Caco-2 (cell line): ENCODE measurements around the gene WWOX. TPM values are rescaled to one million over a fixed set of nuclear protein-coding genes. Genes with fewer than 3 reads are reported as not detected.
A peak's percentile ranks its signal among the peaks of the same experiment; 100 is the strongest.

Source experiments
- BruUV-seq: library from RNA; stranded (reverse); fragments of 400-500 nt; replicated peaks from 2 replicates; lab custom pipeline; 2021; lab: Mats Ljungman, UMichigan
- CTCF ChIA-PET: fragments of 300-600 bp; sonication (Branson Sonifier 250); formaldehyde crosslinking; loops from one replicate; lab custom pipeline; 2022; ENCODE audit warnings: antibody characterized with exemption; lab: Charles Lee
- POLR2A ChIA-PET: fragments of 300-600 bp; sonication (Branson Sonifier 250); formaldehyde crosslinking; loops from one replicate; lab custom pipeline; 2022; ENCODE audit warnings: antibody characterized with exemption; lab: Charles Lee
- DNase-seq, 2 experiments: peaks; one replicate each; pipeline versions ENCODE4 v3.0.0 to v3.0.0-alpha.2; 2020 to 2022
- H3K27me3 ChIP-seq: replicated peaks from 2 replicates; pipeline ENCODE4 v1.6.0; 2011; ENCODE audit warnings: low read length; ENCODE audit not compliant: control insufficient read depth, insufficient read depth
- H3K36me3 ChIP-seq: 2 replicates; pipeline ENCODE4 v1.5.1; 2011; ENCODE audit warnings: low read length; ENCODE audit not compliant: control insufficient read depth, insufficient read depth
- H3K4me1 ChIP-seq: fragments of 250-450 bp; sonication (Bioruptor Pico); 2 replicates; pipeline ENCODE4 v1.5.1; 2020; ENCODE audit warnings: mild to moderate bottlenecking
- H3K4me3 ChIP-seq: 2 replicates; pipeline ENCODE4 v1.5.1; 2011; ENCODE audit warnings: low read depth, mild to moderate bottlenecking, control low read depth, low read length
- H3K9me3 ChIP-seq: fragments of 250-450 bp; sonication (Bioruptor Pico); 2 replicates; pipeline ENCODE4 v1.5.1; 2020; ENCODE audit warnings: mild to moderate bottlenecking, moderate library complexity
- H3K27ac Mint-ChIP-seq: one replicate; pipeline ENCODE4 v1.8.0; 2022; ENCODE audit warnings: mixed read lengths; ENCODE audit not compliant: unreplicated experiment
- H3K27me3 Mint-ChIP-seq: one replicate; pipeline ENCODE4 v1.8.0; 2022; ENCODE audit warnings: mixed read lengths; ENCODE audit not compliant: insufficient read depth, unreplicated experiment
- H3K36me3 Mint-ChIP-seq: one replicate; pipeline ENCODE4 v1.8.0; 2022; ENCODE audit warnings: mild to moderate bottlenecking, mixed read lengths; ENCODE audit not compliant: insufficient read depth, unreplicated experiment
- H3K4me1 Mint-ChIP-seq: one replicate; pipeline ENCODE4 v1.8.0; 2022; ENCODE audit warnings: low read depth, mixed read lengths; ENCODE audit not compliant: unreplicated experiment
- H3K4me3 Mint-ChIP-seq: one replicate; pipeline ENCODE4 v1.8.0; 2022; ENCODE audit warnings: mild to moderate bottlenecking, moderate library complexity, mixed read lengths; ENCODE audit not compliant: unreplicated experiment
- H3K9me3 Mint-ChIP-seq: one replicate; pipeline ENCODE4 v1.8.0; 2022; ENCODE audit warnings: mixed read lengths; ENCODE audit not compliant: unreplicated experiment
- CTCF ChIP-seq, 2 experiments: fragments of 200-600 bp in 1 of 2; IDR thresholded peaks; 1 replicate in 1 of 2; 2 replicates in 1 of 2; pipeline versions ENCODE4 v1.5.1 to v1.8.0; 2011 to 2022; ENCODE audit warnings: antibody characterized with exemption in 1 of 2, control low read depth in 1 of 2, inconsistent platforms in 1 of 2, low read depth in 1 of 2, low read length in 1 of 2, mild to moderate bottlenecking in 1 of 2, moderate library complexity in 1 of 2; ENCODE audit not compliant: insufficient read depth in 1 of 2, severe bottlenecking in 1 of 2, unreplicated experiment in 1 of 2
- intact Hi-C: fragments of 100-400 bp; cut with micrococcal nuclease; formaldehyde crosslinking; loops from one replicate; pipeline ENCODE4 v1.10.0; 2022; ENCODE audit not compliant: unreplicated experiment
- total RNA-seq: library from RNA; stranded (reverse); gene quantifications from 2 replicates; pipeline ENCODE4 v1.2.3, GENCODE V29; 2022

Gene WWOX
- total RNA-seq, 1 experiment from 2014 or later: 45.0 TPM

GRCh38 chr16:78816499-78817195, 717.2 kb downstream of the WWOX start:
- TF ChIP-seq CTCF (IDR thresholded peaks at IDR 0.05; ENCODE audit: insufficient read depth in 1 of 2, low read depth in 1 of 2, low read length in 1 of 2, severe bottlenecking in 1 of 2, unreplicated experiment in 1 of 2): no peak
- no peaks in the 10 kb centered on the region for H3K36me3 Mint-ChIP-seq
- Histone ChIP-seq H3K4me3 (no peak overlapping the region), H3K36me3 (no peaks in the 10 kb centered on the region), H3K9me3 (no peaks in the 10 kb centered on the region), H3K27me3 (no peaks in the 10 kb centered on the region), H3K4me1 (0 out of 2 replicates have a peak, but pooled peaks cover 3% of the 10 kb centered on the region)
- intact Hi-C loops: no loop called here
- POLR2A ChIA-PET: no interaction called here
- peaks cover 6% of the 10 kb centered on the region for H3K4me1 Mint-ChIP-seq
- H3K27me3 Mint-ChIP-seq: no peaks in the 10 kb centered on the region
- H3K4me3 Mint-ChIP-seq: no peak overlapping the region
- no peak overlapping the region for H3K27ac Mint-ChIP-seq
- DNase-seq: peak in 1 of 2 experiments; percentile 42
- H3K9me3 Mint-ChIP-seq: peaks cover 9% of the 10 kb centered on the region
- no TSS peak for BruUV-seq
- CTCF ChIA-PET: interaction anchor here (0.6 to 0.7 kb wide), 3 partner anchors 396 to 517 kb away, joined by 4 to 6 read pairs (median 6); no protein-coding TSS in a partner anchor

- no peaks in the 10 kb centered on the region for H3K27me3 ChIP-seq
- intact Hi-C loops: no loop called here
- H3K9me3 ChIP-seq: no peaks in the 10 kb centered on the region
- no peak overlapping the region for H3K27ac Mint-ChIP-seq
- no peaks in the 10 kb centered on the region for H3K36me3 Mint-ChIP-seq
- no peaks in the 10 kb centered on the region for H3K36me3 ChIP-seq
- H3K4me3 ChIP-seq: no peak overlapping the region
- no peak for DNase-seq
- TF ChIP-seq CTCF (IDR thresholded peaks at IDR 0.05; ENCODE audit: insufficient read depth in 1 of 2, low read depth in 1 of 2, low read length in 1 of 2, severe bottlenecking in 1 of 2, unreplicated experiment in 1 of 2): no peak
- H3K4me3 Mint-ChIP-seq: no peak overlapping the region
- BruUV-seq: no TSS peak
- ChIA-PET CTCF (interaction anchor here (0.6 to 0.7 kb wide), 3 partner anchors 396 to 517 kb away, joined by 4 to 6 read pairs (median 6); no protein-coding TSS in a partner anchor), POLR2A (no interaction called here)
- H3K4me1 ChIP-seq: 0 out of 2 replicates have a peak, but pooled peaks cover 3% of the 10 kb centered on the region
- peaks cover 9% of the 10 kb centered on the region for H3K9me3 Mint-ChIP-seq
- peaks cover 6% of the 10 kb centered on the region for H3K4me1 Mint-ChIP-seq
- H3K27me3 Mint-ChIP-seq: no peaks in the 10 kb centered on the region
Observed at GRCh38 chr16:78817200-78817739, 717.8 kb downstream of the WWOX start.

GRCh38 chr16:78821335-78821734, 721.9 kb downstream of the WWOX start:
- Mint-ChIP-seq H3K4me3 (no peak overlapping the region), H3K27ac (no peak overlapping the region), H3K4me1 (no peaks in the 10 kb centered on the region), H3K27me3 (no peaks in the 10 kb centered on the region), H3K9me3 (peaks cover 9% of the 10 kb centered on the region), H3K36me3 (no peaks in the 10 kb centered on the region)
- ChIA-PET POLR2A (interaction anchor here (0.5 kb wide), 1 partner anchor 100 kb away, joined by 3 read pairs; no protein-coding TSS in a partner anchor), CTCF (no interaction called here)
- no TSS peak for BruUV-seq
- H3K27me3 ChIP-seq: no peaks in the 10 kb centered on the region
- H3K4me1 ChIP-seq: 0 out of 2 replicates have a peak, but pooled peaks cover 3% of the 10 kb centered on the region
- intact Hi-C loops: no loop called here
- no peak for DNase-seq
- no peaks in the 10 kb centered on the region for H3K9me3 ChIP-seq
- H3K4me3 ChIP-seq: no peak overlapping the region
- TF ChIP-seq CTCF (IDR thresholded peaks at IDR 0.05; ENCODE audit: insufficient read depth in 1 of 2, low read depth in 1 of 2, low read length in 1 of 2, severe bottlenecking in 1 of 2, unreplicated experiment in 1 of 2): no peak
- no peaks in the 10 kb centered on the region for H3K36me3 ChIP-seq
